WERI-Rb-1 (cell line): ENCODE data around the gene POR.

Source experiments
- DNase-seq: peaks from one replicate; pipeline ENCODE4 v3.0.0-alpha.2; 2020
- H3K27ac ChIP-seq: fragments of 250-450 bp; sonication (Bioruptor Pico); 2 replicates; pipeline ENCODE4 v1.5.1; 2020; ENCODE audit warnings: mild to moderate bottlenecking, moderate library complexity
- H3K27me3 ChIP-seq: fragments of 250-450 bp; sonication (Bioruptor Pico); 2 replicates; pipeline ENCODE4 v1.5.1; 2021; ENCODE audit warnings: mild to moderate bottlenecking, low read depth, moderate library complexity; ENCODE audit not compliant: insufficient read depth, severe bottlenecking
- H3K36me3 ChIP-seq: fragments of 250-450 bp; sonication (Bioruptor Pico); 2 replicates; pipeline ENCODE4 v1.5.1; 2020; ENCODE audit warnings: mild to moderate bottlenecking, moderate library complexity
- H3K4me3 ChIP-seq: 2 replicates; pipeline ENCODE4 v1.5.1; 2011; ENCODE audit warnings: low read depth, mild to moderate bottlenecking, control low read depth, low read length
- H3K9me3 ChIP-seq: fragments of 250-450 bp; sonication (Bioruptor Pico); 2 replicates; pipeline ENCODE4 v1.5.1; 2021; ENCODE audit warnings: mild to moderate bottlenecking, moderate library complexity; ENCODE audit not compliant: severe bottlenecking
- TF ChIP-seq, protein P1 (sequence below): IDR thresholded peaks from 2 replicates; pipeline ENCODE4 v1.5.1; 2011; ENCODE audit warnings: low read depth, mild to moderate bottlenecking, control low read depth, inconsistent platforms, low read length

The POR gene

GRCh38 chr7:75981453-75982305 is 66.7 kb downstream of the POR start:
- TF ChIP-seq, protein P1, sequence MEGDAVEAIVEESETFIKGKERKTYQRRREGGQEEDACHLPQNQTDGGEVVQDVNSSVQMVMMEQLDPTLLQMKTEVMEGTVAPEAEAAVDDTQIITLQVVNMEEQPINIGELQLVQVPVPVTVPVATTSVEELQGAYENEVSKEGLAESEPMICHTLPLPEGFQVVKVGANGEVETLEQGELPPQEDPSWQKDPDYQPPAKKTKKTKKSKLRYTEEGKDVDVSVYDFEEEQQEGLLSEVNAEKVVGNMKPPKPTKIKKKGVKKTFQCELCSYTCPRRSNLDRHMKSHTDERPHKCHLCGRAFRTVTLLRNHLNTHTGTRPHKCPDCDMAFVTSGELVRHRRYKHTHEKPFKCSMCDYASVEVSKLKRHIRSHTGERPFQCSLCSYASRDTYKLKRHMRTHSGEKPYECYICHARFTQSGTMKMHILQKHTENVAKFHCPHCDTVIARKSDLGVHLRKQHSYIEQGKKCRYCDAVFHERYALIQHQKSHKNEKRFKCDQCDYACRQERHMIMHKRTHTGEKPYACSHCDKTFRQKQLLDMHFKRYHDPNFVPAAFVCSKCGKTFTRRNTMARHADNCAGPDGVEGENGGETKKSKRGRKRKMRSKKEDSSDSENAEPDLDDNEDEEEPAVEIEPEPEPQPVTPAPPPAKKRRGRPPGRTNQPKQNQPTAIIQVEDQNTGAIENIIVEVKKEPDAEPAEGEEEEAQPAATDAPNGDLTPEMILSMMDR: no peak
- H3K4me3 ChIP-seq: no peak overlapping the region
- no peaks in the 10 kb centered on the region for H3K9me3 ChIP-seq
- H3K36me3 ChIP-seq: peaks cover 39% of the 10 kb centered on the region
- DNase-seq: no peak
- no peaks in the 10 kb centered on the region for H3K27me3 ChIP-seq
- no peak overlapping the region for H3K27ac ChIP-seq

- no peak for DNase-seq
- H3K4me3 ChIP-seq: no peak overlapping the region
- no peak overlapping the region for H3K27ac ChIP-seq
- peaks cover 47% of the 10 kb centered on the region for H3K36me3 ChIP-seq
- TF ChIP-seq, protein P1: no peak
- no peaks in the 10 kb centered on the region for H3K9me3 ChIP-seq
- no peaks in the 10 kb centered on the region for H3K27me3 ChIP-seq
Observed at GRCh38 chr7:75982306-75983064, 67.5 kb downstream of the POR start.

DNA sequence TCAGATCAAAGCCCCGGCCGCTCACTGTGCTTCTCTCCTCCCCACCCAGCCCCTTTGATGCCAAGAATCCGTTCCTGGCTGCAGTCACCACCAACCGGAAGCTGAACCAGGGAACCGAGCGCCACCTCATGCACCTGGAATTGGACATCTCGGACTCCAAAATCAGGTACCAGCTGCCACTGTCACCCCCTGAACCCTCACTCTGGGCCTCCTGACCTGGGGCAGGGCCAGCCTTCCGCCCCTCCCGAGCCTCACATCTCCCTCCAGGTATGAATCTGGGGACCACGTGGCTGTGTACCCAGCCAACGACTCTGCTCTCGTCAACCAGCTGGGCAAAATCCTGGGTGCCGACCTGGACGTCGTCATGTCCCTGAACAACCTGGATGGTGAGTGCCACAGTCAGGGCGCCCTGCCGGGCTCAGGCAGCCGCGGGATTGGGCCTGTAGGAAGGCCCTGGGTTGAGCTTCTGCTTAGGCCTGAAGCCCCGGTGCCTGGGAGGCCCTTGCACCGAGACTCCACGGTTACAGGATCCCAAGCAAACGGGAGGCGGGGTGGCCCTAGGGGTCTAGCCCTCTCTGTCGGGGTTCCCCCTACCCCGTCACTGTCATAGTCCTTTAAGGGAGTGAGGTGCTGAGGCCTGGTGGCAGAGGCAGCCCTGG is 68.6 kb downstream of the POR start:
- TF ChIP-seq, protein P1: no peak
- Histone ChIP-seq H3K4me3 (no peak overlapping the region), H3K9me3 (no peaks in the 10 kb centered on the region), H3K36me3 (peaks cover 48% of the 10 kb centered on the region), H3K27me3 (no peaks in the 10 kb centered on the region), H3K27ac (no peak overlapping the region)
- no peak for DNase-seq

DNA sequence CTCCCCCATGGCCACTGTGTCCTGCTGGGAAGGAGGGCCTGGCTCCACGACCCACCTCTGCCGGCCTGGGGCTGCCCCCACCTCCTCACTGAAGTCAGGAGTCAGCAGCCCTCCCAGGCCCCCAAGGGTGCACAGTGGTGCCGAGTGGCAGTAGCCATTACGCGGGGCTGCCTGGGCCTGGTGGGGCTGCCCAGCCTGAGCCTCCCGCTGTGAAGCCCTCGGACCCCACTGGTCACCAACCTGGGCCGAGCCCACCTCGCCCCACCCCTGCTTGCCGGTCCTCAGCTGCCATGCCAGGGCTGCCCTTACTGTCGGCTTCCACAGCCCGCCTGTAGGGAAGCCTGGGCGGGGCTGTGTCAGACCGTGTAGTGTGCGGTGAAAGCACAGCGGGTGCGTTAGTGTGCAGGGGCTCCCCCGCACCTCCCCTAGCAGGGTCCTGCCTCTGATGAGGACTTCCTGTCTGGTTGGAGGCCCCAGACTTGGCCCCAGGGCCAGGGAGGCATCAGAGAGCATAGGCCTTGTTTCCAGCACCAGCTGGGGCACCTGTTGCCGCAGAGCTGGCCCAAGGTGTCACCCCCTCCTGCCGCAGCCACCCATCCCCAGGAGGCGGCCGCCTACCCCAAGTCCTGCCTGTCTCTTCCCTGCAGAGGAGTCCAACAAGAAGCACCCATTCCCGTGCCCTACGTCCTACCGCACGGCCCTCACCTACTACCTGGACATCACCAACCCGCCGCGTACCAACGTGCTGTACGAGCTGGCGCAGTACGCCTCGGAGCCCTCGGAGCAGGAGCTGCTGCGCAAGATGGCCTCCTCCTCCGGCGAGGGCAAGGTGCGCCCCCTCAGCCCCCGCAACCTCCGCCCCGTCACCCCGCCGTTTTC is 69.4 kb downstream of the POR start:
- no peak overlapping the region for H3K4me3 ChIP-seq
- DNase-seq: no peak
- H3K27ac ChIP-seq: no peak overlapping the region
- H3K36me3 ChIP-seq: peaks cover 46% of the 10 kb centered on the region
- no peaks in the 10 kb centered on the region for H3K27me3 ChIP-seq
- TF ChIP-seq, protein P1: no peak
- H3K9me3 ChIP-seq: no peaks in the 10 kb centered on the region

DNA sequence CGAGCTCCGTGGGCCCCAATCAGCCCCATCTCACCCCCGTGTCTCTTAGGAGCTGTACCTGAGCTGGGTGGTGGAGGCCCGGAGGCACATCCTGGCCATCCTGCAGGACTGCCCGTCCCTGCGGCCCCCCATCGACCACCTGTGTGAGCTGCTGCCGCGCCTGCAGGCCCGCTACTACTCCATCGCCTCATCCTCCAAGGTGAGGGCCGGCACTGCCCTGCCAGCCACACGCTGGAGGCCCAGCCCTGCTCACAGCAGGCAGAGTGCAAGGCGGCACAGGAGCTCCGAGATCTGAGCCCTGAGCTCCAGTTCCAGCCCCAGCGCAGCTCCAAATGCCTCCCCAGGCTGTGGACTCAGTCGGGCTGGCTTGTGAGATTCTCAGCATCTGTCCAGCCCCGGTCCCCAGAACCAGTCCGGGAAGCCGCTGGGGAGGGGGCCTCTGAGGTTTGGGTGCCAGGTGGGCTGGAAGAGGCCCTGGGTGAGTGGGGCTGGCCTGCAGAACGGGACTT is 70.1 kb downstream of the POR start:
- Histone ChIP-seq H3K27ac (no peak overlapping the region), H3K27me3 (no peaks in the 10 kb centered on the region), H3K4me3 (no peak overlapping the region), H3K9me3 (no peaks in the 10 kb centered on the region), H3K36me3 (peaks cover 42% of the 10 kb centered on the region)
- TF ChIP-seq, protein P1: no peak
- DNase-seq: no peak
